ENCODE measurements around the gene OR4Q2.
"Not testable (repeated sequence)": the region's sequence is repeated elsewhere in the genome, so short reads cannot be mapped to it uniquely, and the experiment has no call there.

The OR4Q2 gene

DNA sequence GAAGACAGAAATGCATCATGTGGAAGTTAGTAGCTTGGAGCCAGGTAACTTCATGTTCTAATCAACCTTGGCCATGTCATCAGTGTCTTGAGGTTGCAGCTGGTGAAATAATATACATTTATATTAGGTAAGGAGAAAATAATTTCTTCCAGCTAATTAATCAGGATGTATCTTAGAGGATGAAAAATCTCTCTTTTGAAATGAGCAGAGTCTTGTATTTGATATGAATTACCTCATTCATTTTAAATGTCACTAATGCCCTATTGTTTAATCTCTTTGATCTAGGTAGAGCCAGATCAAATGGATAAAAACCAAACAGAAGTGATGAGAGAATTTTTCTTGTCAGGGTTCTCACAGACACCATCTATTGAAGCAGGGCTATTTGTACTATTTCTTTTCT, at the start of gene OR4Q2:
Gene OR4Q2, plus strand, starts transcription at position 301 of the 400 bp plus-strand sequence.
- no peak for DNase-seq

DNA sequence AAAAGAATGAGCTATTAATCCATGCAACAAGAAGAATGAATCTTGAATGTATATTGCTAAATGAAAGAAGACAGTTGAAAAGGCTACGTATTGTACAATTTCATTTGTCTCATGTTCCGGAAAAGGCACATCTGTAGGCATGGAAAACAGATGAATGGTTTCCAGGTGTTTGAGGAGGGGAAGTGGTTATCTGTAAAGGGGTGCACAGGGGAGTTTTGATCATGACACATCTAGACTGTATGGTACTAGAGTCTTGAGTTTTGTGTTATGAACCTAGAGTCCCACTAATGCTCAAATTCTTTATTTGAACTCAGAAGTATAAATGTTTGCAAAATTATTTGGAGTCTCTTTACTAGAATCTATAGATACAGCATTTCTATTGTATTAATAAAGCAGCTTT, 32.2 kb upstream of the OR4Q2 start:
- DNase-seq = not testable (repeated sequence)

DNA sequence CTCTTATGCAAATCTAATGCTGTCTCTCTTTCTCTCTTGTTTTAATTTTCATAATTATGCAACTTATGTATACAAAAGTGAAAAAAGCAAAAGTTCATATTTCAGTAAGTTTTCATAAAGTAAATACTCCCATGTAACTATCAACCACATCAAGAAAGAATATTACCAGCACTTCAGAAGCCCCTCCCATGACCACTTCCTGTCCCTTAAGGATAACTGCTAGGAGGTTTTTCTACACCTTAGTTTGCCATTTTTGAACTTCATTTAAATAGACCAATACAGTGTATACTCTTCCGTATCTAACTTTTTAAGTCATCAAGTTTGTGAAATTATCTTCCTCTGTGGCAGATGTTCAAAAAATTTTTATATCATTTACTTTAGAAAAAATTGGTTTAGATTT, 27.1 kb upstream of the OR4Q2 start:
- no peak for DNase-seq

GRCh38 chr14:19975291-19975690, 26.7 kb upstream of the OR4Q2 start, which contains the start of gene OR4K15:
TSS of gene OR4K15 (plus strand) at chr14:19975591. CDS start at chr14:19975591, 0 bp downstream.
- no peak for DNase-seq

- no peak for DNase-seq
Measured at GRCh38 chr14:19993438-19993837, 8.5 kb upstream of the OR4Q2 start.

GRCh38 chr14:20002319-20002718, 356 bp downstream of the OR4Q2 start:
- no peak for DNase-seq

DNA sequence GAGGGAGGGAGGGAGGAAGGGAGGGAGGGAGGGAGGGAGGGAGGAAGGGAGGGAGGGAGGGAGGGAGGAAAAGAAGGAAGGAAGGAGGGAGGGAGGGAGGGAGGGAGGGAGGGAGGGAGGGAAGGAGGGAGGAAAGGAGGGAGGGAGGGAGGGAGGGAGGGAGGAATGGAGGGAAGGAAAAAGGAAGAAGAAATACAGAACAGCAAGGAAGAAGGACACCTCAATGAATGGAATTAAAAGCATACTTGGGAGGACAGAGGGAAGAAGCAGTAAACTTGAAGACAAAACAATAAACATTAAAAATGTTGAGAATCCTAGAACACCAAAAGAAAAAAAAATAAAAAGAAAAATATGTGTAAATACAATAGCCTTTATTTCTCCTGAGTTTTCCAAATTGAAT, 6.2 kb downstream of the OR4Q2 start:
- no peak for DNase-seq

- DNase-seq = no peak
Measured at GRCh38 chr14:20019257-20019865, 17.4 kb downstream of the OR4Q2 start, which contains the start of gene OR4K14. TSS of gene OR4K14 (minus strand) at chr14:20019307. CDS start at chr14:20015193, 4,114 bp downstream.

DNA sequence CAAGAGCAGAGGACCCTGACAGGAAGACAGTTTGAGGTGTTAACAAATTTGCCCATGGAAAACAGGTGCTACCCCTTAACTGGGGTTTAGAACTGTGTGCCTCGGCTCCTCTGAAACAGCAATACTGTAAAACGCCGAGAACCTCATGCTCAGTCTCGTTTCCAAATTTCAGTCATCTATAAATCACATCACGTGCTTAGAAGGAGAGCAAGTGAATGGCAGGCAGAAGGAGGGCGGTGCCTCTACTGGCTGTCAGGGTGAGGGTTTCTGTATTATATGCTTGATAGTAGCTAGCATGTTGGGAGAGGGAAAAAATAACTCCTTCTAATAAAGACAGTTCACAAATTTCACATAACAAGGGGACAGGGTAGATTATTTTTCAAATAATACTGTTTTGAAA, 29.1 kb downstream of the OR4Q2 start:
- no peak for DNase-seq

DNA sequence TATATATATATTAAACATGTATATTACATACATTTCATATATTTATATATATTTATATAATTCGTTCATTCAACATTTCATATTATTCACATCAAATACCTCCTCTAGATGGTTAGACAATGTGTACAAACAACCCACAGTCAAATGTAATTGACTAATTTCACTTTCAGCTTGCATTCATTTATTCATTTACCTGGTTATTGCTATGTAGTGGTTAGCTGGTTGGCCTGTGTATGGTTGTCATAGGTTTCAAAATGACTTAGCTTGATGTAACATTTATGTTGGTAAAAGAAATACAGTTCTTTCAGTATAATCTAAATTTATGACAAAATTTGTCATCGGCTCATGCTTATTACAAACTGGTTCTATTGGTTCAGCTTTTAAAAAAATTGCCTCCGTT, 33.5 kb downstream of the OR4Q2 start:
- no peak for DNase-seq

- DNase-seq = no peak
Measured at GRCh38 chr14:20035938-20036337, 34.0 kb downstream of the OR4Q2 start, which contains the start of gene OR4K13. TSS of gene OR4K13 (minus strand) at chr14:20036038. CDS start at chr14:20034758, 1,280 bp downstream.

GRCh38 chr14:20044243-20044642, 42.3 kb downstream of the OR4Q2 start:
- no peak for DNase-seq

DNA sequence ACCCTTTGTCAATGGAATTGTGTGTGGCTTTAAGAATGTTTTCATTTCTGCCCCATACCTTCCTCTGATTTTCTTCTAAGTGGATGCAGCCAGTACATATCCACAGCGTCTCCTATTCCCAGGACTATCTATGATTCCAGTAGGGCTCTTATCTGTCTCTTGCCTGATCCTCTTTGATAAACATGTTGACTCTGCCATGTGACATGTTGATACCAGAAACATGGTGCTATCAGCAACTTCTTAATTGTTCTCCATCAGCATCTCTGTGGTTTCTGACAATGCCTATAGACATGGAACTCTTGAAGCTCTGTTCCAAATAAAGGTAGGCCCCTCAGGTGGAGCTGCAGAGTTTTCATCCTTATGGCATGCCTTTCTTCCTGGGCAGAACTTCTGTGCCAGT, 46.2 kb downstream of the OR4Q2 start:
- DNase-seq = no peak
